Skin epidermis (tissue), 12 donors: ENCODE results near the gene ETHE1.

ENCODE experiments used
- H3K27ac ChIP-seq, 21 experiments: fragments of 200-600 bp; sonication (generic) in 11 of 21; one replicate each; pipeline ENCODE4 v1.5.0; 2020; ENCODE audit warnings: mild to moderate bottlenecking in 3 of 21, inconsistent platforms in 2 of 21, moderate library complexity in 2 of 21
- H3K4me3 ChIP-seq, 7 experiments: fragments of 200-600 bp; sonication (generic) in 2 of 7; one replicate each; pipeline ENCODE4 v1.5.0; 2020; ENCODE audit warnings: inconsistent platforms in 2 of 7, mild to moderate bottlenecking in 2 of 7, moderate library complexity in 1 of 7

ETHE1 gene

DNA sequence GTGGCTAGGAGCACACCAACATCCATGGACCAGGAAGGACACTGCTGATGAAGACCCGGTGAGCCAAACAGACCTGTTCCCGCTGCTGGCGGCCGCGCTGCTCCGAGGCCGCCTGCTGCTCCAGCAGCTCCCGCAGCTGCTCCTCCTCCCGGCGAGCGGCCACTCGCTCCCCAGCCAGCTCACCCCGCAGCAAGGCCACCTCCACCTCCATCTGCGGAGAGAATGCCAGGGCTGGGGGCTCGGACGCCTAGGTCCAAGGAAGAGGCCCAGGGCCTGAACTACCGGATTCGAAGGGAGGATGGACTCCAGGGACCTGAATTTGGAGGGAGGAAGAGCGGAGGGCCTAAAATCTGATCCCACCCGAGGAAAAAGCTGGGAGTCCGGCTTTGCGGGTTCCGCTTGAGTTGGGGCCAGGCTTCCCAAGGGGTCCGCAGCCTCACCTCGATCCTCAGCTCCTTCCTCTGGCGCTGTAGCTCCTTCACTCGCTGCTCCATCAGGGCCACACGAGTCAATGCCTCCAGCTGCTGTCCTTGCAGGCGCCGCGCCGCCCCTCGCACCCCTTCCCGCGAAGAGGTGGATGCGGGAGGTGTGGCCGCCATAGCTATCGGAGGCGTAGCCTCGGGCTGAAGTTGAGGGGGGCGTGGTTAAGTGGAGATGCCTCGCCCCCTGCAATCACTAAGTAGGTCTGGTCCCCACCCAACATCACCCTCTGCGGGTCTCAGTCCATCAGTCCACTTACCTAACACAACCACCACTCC lies 25.2 kb downstream of the ETHE1 start:
- no peak overlapping the region for H3K27ac ChIP-seq
- no peak overlapping the region for H3K4me3 ChIP-seq

GRCh38 chr19:43499042-43499441 lies 28.0 kb downstream of the ETHE1 start:
- peak overlapping the region in 1 of 21 experiments; percentile 11 for H3K27ac ChIP-seq
- H3K4me3 ChIP-seq, result no peak overlapping the region

DNA sequence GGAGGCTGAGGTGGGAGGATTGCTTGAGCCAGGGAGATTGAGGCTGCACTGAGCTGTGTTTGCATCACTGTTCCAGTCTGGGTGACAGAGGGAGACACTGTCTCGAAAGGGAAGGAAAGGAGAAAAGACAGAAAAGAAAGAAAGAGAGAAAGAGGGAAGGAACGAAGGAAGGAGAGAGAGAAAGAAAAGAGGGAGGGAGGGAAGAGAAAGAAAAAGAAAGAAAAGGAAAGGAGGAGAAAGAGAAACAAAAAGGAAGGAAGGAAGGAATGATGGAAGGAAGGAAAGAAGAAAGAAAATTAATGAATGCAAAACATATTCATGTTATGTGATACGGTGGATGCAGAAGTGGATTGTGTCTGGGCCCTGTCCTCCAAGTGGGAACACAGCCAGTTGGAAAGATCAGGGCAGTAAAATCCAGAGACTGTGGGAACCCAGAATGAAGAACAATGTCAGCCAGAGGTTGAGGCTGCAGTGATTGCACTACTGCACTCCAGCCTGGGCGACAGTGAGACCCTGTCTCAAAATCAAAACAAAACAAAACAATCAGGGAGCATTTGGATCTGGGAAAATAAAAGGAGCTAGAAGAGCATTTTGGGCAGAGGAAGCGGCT lies 28.7 kb downstream of the ETHE1 start:
- H3K4me3 ChIP-seq, result no peak overlapping the region
- H3K27ac ChIP-seq, result no peak overlapping the region

DNA sequence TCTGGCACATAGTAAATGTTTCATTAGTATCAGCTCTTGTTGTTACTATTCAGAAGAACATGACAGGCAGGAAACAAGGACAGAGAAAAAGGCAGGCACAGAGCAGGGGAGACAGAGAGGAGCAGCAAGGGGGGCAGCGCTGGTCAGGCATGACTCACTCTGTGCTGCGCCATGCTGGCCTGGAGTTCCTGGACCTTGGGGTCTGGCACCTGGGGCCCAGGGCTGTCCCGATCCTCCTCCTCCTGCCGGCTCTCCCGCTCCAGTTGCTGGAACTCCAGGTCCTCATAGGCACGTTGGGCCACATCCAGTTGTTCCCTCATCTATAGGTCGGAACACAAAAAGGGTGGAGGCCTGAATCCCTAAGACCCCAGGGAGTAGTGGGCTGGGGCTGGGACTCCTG lies 30.0 kb downstream of the ETHE1 start:
- Histone ChIP-seq H3K27ac (no peak overlapping the region), H3K4me3 (no peak overlapping the region)

GRCh38 chr19:43495082-43495481 lies 31.9 kb downstream of the ETHE1 start:
- Histone ChIP-seq H3K27ac (no peak overlapping the region), H3K4me3 (no peak overlapping the region)

- Histone ChIP-seq H3K4me3 (no peak overlapping the region), H3K27ac (no peak overlapping the region)
Observed at GRCh38 chr19:43490759-43491158, 36.2 kb downstream of the ETHE1 start.

GRCh38 chr19:43489979-43490599 lies 36.9 kb downstream of the ETHE1 start:
- Histone ChIP-seq H3K4me3 (no peak overlapping the region), H3K27ac (no peak overlapping the region)

DNA sequence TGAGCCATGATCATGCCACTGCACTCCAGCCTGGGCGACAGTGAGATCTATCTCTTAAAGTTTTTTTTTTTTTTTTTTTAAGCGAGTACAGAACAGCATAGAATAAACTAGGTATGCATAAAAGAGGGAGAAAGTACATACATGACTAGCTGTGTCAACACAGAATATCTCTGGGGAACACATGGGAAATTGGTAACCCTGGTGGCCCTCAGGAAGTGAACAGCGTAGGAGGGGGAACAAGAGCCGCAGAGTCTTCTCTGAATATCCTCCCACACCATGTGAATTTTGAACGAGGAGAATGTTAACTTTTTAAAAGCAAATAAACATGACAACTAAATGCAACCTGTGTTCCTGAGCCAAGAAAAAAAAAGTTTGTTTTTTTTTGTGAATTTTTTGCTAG lies 37.7 kb downstream of the ETHE1 start:
- Histone ChIP-seq H3K4me3 (no peak overlapping the region), H3K27ac (no peak overlapping the region)

GRCh38 chr19:43488179-43488578 lies 38.8 kb downstream of the ETHE1 start:
- Histone ChIP-seq H3K27ac (no peak overlapping the region), H3K4me3 (no peak overlapping the region)

DNA sequence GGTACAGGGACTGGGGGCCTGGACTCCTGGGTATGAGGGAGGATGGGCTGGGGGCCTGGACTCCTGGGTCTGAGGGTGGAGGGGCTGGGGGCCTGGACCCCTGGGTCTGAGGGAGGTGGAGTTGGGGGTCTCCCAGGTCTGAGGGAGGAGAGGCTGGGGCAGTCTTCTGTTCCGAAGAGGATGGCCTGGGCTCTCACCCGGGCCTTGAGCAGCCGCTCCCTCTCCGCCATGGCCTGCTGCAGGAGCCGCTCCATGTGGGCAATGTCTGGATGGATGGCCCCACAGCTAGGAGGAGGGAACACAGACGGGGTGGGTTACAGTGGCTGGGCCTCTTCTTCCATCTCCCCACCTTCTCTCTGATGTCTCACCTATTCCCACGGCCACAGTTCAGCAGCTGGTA lies 40.6 kb downstream of the ETHE1 start:
- Histone ChIP-seq H3K4me3 (no peak overlapping the region), H3K27ac (no peak overlapping the region)

DNA sequence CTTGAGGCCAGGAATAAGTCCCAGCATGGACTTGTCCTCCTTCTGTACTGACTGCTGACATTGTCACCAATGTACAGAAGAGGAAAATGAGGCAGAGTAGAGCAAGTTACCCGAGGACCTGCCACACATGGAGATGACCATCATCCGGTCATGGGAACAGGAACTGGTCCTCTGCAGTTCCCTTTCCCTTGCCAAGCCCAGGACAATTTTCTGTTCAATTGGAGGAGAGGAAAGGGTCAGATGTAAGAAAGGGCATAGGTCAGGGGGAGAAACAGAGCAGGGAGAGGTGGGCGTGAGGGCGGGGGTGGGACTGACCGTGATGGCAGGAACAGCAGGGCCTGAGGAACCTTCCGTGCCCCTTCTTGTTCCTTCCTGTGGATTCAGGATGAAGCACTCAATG lies 41.0 kb downstream of the ETHE1 start:
- no peak overlapping the region for H3K27ac ChIP-seq
- no peak overlapping the region for H3K4me3 ChIP-seq

DNA sequence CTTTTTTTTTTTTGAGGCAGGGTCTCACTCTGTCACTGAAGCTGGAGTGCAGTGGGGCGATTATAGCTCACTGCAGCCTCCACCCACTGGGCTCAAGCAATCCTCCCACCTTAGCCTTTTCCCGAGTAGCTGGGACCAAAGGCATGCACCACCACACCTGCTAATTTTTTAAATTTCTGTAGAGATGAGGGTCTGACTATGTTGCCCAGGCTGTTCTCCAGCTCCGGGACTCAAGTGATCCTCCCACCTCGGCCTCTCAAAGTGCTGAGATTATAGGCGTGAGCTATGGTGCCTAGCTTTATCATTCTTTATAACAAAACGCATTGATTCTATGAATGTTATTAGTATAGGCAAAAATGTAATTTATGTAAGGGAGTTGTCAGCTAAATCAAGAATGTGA lies 43.7 kb downstream of the ETHE1 start:
- Histone ChIP-seq H3K27ac (no peak overlapping the region), H3K4me3 (no peak overlapping the region)

GRCh38 chr19:43482193-43482592 lies 44.8 kb downstream of the ETHE1 start:
- no peak overlapping the region for H3K4me3 ChIP-seq
- no peak overlapping the region for H3K27ac ChIP-seq

DNA sequence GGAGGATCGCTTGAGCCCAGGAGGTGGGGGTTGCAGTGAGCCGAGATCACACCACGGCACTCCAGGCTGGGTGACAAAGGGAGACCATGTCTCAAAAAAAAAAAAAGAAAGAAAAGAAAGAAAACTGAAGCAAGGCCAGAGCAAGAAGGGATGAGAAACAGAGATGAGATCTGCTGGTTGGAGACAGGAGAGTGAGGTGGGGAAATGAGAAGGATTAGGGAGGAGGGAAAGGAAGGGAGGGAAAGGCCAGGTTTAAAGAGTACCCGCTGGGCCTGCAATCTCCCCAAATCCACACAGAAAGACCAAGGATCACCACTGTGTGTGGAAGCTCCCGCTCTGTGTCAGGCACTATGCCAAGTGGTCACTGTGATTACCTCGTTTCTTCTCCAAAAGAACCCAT lies 45.3 kb downstream of the ETHE1 start:
- Histone ChIP-seq H3K27ac (no peak overlapping the region), H3K4me3 (no peak overlapping the region)

DNA sequence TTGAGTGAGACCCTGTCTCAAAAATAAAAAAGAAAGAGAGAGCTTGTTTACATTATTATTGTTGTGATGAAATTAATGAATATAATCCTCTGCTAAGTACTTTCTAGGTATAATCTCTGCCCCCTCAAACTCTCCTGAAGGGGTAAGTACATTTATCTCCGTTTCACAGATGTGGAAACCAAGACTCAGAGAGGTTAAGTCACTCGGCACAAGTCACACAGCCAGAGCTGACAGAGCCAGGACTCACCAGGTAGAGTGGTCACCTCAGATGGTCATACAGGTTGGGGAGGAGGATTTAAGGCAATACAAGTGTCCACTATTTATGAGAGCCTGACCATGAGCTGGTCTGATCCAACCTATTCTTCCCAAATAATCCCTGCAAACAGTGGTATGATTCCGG lies 46.4 kb downstream of the ETHE1 start:
- Histone ChIP-seq H3K4me3 (no peak overlapping the region), H3K27ac (no peak overlapping the region)

DNA sequence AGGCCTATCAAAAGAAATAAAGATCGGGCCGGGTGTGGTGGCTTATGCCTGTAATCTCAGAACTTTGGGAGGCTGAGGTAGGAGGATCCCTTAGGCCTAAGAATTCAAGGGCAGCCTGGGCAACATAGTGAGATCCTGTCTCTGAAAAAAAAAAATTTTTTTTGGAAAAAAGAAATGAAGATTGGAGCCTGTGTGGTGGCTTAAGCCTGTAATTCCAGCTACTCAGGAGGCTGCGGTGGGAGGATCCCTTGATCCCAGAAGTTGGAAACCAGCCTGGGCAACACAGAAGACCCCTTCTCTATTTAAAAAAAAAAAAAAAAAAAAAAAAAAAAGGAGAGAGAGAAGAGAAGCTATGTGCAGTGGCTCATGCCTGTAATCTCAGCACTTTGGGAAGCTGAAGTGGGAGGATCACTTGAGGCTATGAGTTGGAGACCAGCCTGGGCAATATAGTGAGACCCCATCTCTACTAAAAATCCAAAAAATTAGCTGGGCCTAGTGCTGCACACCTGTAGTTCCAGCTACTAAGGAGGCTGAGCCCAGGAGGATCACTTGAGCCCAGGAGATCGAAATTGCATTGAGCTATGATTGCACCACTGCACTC lies 46.9 kb downstream of the ETHE1 start:
- Histone ChIP-seq H3K27ac (no peak overlapping the region), H3K4me3 (no peak overlapping the region)

DNA sequence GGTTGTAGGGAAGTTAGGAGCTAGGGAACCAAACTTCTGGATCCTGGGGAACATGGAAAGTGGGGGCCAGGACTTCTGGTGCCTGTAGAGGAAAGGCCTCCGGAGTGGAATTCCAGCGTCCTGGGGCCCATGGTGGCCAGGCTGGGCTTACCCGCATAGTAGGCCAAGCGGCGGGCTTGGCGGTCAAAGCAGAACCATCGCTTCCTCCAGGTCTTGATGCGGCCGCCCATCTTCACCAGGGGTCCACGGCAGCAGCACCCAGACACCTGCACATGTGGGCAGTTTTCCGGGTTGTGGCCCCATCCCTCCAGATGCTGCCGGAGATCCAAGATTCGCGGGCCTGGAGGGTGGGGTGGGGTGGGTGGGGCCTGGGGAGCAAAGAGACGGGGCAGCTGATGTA lies 47.8 kb downstream of the ETHE1 start:
- Histone ChIP-seq H3K27ac (no peak overlapping the region), H3K4me3 (no peak overlapping the region)

DNA sequence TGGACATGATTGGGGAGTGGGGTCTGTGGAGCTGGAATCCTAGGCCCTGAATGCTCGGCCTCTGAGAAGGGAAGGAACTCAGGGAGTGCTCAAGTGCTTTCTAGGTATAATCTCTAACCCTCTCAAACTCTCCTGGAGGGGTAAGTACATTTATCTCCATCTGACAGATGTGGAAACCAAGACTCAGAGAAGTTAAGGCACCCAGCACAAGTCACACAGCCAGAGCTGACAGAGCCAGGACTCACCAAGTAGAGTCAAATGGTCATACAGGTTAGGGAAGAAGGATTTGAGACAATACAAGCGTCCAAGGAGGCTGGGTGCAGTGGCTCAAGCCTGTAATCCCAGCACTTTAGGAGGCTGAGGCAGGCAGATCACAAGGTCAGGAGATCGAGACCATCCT lies 48.7 kb downstream of the ETHE1 start:
- Histone ChIP-seq H3K27ac (peak overlapping the region in 3 of 21 experiments; percentile 5 to 36 (median 8)), H3K4me3 (no peak overlapping the region)

GRCh38 chr19:43476606-43477005 lies 50.4 kb downstream of the ETHE1 start:
- Histone ChIP-seq H3K27ac (peak overlapping the region in 6 of 21 experiments; percentile 11 to 89 (median 78)), H3K4me3 (no peak overlapping the region)

DNA sequence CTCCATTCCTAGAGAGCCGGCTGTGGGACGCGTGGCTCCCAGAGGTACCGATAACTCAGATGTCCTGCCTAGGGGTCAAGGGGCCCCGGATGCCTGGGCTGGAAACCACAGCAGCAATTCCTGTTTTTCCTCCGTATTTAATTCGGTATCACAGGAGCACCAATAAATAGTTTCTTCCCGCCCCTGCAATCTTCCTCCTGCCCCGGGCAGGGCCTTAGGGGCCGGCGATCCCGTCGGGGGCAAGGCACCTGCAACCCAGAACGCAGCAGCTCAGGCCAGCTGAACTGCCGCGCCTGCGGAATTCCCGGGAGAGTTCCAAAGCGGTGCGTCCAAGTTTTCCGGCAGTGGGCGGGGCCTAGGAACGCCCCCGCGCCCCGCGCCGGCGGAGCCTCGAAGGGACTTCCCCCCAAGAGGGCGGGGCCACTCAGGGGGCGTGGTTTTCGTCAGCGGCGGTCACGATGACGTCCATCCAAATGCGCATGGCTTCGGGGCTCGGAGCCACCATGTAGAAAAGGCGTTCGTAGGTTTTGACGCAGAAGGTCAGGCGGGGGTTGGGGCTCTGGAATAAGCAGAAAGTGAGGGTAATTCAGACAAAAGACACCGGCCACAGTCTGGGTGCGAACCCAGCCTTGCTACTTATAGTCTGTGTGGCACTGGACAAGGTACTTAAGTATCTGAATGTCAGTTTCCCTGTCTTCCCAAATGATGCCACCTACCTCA lies 51.9 kb downstream of the ETHE1 start:
- peak overlapping the region; percentile 7 to 39 (median 27) for H3K4me3 ChIP-seq
- H3K27ac ChIP-seq, result peak overlapping the region in 20 of 21 experiments; percentile 54 to 89 (median 75)
